GM19193 (cell line): ENCODE data around the gene CCL24.

Source experiments
- POLR2A ChIP-seq: IDR thresholded peaks from 4 replicates; pipeline ENCODE4 v1.6.1; 2011; ENCODE audit not compliant: insufficient read depth, insufficient read length; ENCODE audit errors: extremely low read depth

Gene CCL24

DNA sequence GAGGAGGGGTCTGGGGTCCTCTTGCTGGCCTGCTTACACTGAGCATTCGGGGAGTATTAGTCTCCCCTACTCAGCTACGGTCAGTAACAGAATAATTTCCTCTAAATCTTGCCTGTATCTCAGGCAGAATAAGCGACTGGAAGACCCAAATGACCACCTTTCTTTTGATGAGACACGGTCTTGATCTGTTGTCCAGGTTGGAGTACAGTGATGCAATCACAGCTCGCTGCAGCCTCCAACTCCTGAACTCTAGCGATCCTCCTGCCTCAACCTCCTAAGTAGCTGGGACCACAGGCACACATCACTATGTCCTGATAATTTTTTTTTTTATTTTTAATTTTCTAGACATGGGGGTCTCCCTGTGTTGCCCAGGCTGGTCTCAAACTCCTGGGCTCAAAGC, 17.2 kb downstream of the CCL24 start:
- TF ChIP-seq POLR2A = no peak

DNA sequence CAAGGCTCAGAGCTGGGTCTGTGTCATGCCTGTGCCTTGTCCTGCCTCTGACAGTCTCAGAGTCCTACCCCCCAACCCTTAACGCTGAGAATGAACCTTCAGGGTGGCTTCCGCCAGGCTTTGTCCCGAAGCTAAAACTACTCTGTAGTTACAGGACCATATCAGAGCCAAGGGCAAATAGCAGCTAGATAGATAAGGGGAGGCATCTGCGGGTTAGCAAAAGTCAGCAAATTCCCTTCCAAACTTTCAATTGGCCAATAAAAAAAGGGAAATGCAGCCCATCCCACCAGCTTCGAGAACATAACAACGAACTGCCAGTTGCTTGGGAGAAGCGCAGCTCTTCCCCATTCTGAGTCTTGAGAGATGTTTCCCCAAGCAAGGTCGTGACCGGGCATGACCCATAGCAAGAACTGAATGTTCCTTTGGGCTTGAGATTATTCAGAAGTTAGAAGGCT, 17.7 kb downstream of the CCL24 start:
- TF ChIP-seq POLR2A = no peak

DNA sequence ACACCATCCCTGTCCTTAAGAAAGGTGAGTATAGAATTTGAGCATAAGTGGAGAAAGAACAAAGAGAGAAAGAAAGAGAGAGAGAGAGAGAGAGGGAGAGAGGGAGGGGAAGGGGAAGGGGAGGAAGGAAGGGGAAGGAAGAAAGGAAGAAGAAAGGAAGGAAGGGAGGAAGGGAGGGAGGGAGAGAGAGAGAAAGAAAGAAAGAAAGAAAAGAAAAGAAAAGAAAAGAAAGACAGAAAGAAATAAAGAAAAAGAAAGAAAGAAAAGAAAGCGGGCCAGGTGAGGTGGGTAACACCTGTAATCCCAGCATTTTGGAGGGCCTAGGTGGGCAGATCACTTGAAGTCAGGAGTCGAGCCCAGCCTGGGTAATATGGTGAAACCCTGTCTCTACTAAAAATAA, 19.9 kb downstream of the CCL24 start:
- no peak for TF ChIP-seq POLR2A

GRCh38 chr7:75789361-75789924, 24.2 kb downstream of the CCL24 start:
- no peak for TF ChIP-seq POLR2A

DNA sequence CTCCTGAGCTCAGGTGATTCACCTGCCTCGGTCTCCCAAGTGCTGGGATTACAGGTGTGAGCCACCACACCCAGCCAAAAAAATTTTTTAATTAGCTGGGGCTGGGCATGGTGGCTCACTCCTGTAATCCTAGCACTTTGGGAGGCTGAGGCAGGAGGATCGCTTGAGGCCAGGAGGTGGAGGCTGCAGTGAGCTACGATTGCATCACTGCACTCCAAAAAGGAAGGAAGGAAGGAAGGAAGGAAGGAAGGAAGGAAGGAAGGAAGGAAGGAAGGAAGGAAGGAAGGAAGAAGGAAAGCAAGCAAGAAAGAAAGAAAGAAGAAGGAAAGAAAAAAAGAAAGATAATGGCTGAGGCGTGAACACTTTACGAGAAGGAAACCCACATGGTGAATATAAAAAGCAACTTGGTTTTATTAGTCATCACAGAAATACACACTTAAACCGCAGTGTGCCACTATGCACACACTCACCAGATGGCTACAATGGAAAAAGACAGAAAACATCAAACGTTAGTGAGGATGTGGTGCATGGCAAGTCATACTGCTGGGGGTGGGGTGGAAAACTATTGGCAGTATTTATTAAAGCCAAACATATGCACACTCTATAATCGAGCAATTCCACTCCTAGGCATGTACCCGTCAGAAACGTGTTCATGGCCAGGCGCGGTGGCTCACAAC, 37.2 kb downstream of the CCL24 start:
- TF ChIP-seq POLR2A = no peak

DNA sequence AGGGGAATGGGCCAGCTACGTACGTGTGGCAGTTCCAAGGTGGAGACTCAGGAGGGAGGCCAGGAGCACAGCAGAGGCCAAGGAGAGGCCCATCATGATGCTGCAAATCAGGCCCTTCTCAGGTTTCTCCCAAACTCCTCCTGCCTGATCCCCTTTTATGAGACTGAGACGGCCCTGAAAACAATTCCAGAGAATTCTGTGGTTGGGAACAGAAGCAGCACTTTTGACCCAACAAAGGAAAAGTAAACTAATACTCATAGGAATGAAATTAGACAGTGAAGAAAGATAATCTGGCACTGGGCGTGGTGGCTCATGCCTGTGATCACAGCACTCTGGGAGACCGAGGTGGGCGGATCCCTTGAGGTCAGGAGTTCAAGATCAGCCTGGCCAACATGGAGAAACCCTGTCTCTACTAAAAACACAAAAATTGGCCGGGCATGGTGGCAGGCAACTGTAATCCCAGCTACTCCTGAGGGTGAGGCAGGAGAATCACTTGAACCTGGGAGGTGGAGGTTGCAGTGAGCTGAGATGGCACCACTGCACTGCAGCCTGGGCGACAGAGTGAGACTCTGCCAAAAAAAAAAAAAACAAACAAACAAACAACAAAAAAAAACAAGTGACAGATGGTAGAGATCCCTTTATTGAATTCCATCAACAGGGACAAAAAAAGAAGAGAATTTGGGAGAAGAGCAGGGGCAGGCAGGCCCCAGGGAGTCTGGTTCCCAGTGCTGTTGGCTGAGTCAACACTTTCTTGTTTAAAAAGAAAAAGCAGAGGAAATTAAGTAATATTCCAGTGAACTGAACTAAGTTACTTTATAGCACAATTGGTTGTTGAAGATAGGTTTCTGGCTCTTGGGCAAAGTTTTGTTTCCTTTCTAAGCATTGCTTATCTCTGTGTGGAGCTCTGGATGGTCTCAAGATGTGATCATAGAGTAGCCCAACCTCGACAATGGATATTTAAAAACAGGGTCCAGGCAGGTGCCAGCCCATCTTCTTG, 41.2 kb downstream of the CCL24 start, which contains the start of gene CCL26:
TSS of gene CCL26 (minus strand) at position 131 of the 997 bp plus-strand sequence. CDS start at position 96, 35 bp downstream.
- no peak for TF ChIP-seq POLR2A

DNA sequence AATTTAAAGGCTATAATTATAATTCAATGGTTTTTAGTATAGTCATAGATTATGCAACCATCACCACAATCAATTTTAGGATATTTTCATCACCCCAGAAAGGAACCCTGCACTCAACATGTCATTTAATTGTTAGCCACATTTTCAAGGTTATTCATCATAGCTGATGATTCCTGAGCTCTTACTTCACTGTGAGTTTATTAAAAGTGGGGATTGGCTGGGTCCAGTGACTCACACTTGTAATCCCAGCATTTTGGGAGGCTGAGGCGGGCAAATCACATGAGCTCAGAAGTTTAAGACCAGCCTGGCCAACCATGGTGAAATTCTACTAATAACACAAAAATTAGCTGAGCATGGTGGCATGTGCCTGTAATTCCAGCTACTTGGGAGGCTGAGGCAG, 42.4 kb downstream of the CCL24 start:
- TF ChIP-seq POLR2A = no peak

- TF ChIP-seq POLR2A = no peak
These were observed 51.2 kb downstream of the CCL24 start for GRCh38 chr7:75762350-75762917.
